NCI-H187 treated with DMSO at 0.1 percent for 48 hours (cell line): ENCODE measurements around the gene ADAM29.
"Not testable (repeated sequence)": the region's sequence is repeated elsewhere in the genome, so short reads cannot be mapped to it uniquely, and the experiment has no call there.

Experiments used
- DNase-seq: peaks from one replicate; lab custom pipeline; 2025; lab: John Stamatoyannopoulos, UW

Gene ADAM29

DNA sequence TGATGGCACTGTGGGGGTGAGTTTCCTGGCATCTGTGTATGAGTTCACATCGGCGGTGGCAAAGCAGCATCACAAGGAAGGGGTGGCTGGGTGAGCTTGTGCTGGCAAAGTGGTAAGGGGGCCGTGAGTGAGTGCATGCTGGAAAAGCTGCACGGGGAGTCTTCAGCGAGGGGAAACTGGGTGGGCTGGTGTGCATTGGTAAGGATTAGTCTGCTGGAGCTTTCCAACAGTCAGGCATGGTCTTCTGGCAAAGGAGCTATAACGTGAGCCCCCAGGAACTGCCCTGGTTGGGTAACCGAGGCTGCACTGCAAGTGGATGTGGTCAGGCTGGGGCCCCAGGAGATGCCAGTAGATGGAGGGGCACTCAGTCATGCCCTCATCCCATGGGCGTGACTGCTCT lies 30.7 kb downstream of the ADAM29 start:
- DNase-seq = no peak

DNA sequence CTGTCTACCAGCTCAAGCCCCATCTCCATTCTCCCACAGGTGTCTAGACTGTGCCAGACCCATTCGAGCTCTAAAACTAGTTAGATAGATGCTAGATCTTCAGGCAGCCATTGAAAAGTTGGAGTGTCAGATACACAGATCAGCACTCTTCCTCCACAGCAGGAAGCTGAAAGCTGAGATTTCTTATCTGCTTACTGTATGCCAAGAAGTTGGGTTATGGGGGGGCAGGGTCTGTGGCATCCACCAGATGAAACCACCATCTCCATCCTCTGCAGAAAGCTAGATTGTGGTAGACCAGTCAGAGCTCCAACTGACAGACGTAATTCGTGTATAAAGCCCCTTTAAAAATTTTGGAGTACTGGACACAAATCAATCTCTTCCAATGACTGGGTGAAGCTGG lies 54.8 kb downstream of the ADAM29 start:
- no peak for DNase-seq

DNA sequence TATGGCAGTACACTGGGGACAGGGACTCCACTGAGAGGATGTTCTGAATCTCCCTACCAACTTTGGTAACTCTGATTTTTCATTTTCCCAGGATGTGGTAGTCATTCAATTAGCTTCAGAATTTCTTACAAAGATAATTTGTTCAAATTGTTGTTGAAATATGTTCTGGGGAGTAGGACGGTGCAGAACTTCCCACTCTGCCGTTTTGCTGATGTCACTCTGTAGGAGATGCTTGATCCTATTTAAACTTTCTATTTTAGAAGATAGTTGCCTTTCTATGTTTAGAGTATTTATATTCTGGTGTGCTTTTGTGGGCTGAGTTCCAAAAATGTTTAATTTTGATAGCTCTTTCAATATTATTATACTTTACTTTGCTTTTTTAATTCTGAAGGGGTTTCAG lies 55.2 kb downstream of the ADAM29 start:
- no peak for DNase-seq

DNA sequence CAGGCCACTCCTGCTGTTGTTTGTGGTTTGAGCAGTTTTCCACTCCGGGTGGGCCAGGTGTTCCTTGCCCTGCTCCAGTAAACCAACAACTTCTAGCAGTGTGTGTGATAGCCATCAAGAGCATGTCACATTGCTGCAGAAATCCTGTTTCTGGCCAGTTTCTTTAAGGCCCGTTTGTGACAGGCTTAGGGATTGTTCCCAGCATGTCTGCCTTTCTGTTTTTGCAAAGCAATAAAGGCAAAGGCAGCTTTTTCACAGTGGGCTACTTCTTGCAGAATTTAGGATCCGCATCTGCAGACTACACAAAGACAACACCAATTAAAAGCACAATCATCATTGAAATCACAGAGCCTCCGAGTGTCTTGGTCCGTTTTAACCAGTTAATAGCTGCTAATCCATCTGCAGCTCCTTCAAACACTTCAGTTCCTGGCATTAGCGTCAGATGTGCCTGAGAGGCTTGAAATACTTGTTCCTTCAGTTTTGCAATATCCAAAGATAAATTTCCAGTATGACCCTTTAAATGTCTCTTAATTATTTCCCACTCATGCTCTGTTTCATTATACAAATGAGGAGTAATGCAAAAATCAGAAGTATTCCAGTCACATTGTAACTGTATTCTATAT lies 65.1 kb downstream of the ADAM29 start:
- DNase-seq = no peak

DNA sequence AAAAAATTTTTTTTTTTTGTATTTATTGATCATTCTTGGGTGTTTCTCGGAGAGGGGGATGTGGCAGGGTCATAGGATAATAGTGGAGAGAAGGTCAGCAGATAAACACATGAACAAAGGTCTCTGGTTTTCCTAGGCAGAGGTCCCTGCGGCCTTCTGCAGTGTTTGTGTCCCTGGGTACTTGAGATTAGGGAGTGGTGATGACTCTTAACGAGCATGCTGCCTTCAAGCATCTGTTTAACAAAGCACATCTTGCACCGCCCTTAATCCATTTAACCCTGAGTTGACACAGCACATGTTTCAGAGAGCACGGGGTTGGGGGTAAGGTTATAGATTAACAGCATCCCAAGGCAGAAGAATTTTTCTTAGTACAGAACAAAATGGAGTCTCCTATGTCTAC lies 65.7 kb downstream of the ADAM29 start:
- not testable (repeated sequence) for DNase-seq

DNA sequence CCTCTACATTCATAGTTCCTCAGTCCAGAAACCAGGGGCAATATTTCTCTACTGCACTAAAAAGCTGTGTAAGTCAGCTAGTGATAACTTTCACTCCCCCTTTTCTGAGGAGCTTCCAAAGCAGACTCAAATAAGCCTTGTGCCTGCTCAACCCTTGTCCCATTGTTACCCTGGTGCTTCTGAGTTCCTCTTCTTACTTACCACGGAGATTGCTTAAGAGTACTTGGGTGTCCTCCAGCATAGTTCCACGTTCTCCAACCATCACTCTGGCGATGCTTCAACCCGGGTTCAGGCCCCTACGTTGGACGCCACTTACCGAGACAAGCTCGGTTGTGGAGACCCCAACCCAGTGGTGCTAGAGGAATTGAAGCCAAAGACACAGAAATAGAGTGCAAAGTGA lies 71.6 kb downstream of the ADAM29 start:
- DNase-seq = no peak

DNA sequence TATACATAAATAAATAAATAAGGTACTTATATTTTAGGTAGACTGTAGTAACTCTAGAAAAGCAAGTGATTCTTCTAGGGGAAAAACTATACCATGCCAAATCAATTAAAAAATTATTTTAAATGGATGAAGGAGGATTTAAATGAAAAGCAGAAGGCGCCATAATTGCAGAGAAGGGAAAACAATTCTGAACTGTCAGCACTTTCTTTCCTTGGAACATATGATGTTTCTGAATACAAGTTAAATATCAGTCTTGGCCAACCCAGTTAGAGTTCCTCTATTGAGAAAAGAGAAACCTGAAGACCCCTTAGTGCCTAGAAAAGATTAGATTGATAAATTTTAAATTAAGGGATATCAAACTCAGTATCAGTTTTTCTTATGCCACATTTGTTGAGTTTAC lies 75.8 kb downstream of the ADAM29 start:
- DNase-seq = no peak

DNA sequence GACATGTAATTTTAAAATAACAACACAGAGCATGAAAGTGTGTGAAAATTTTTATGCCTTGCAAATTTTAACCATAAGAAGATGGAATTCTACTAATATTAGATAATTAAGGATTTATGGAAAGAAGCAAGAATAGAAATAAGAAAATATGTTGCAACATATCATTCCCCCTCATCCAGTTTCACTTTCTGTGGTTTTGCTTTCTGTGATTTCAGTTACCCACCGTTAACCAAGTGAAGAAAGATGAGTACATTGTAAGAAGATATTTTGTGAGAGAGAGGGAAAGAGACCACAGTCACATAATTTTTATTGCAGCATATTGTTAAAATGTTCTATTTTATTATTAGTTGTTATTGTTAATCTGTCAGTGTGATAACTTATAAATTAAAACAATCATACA lies 77.9 kb downstream of the ADAM29 start:
- no peak for DNase-seq

DNA sequence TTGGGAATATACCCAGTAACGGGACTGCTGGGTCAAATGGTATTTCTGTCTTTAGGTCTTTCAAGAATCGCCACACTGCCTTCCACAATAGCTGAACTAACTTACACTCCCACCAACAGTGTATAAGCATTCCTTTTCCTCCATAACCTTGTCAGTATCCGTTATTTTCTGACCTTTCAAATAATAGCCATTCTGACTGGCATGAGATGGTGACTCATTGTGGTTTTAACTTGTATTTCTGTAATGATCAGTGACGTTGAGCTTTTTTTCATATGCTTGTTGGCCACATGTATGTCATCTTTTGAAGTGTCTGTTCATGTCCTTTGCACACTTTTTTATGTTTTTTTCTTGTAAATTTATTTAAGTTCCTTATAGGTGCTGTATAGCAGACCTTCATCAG lies 81.2 kb downstream of the ADAM29 start:
- no peak for DNase-seq

DNA sequence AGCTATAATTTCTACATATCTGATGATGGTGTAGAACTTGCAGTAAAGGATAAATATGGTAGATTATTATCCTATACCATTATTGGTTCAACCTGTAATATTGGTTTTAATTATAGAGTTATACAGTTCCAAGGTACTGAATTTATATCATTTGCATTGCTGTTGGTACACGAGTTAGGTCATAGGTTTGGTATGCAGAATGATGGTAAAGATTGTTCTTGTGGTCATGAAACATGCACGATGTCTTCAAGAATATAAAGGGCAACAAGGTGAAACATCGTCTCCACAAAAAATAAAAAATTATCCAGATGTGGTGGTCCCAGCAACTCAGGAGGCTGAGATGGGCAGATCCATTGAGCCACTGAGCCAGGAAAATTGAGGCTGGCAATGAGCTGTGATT lies 99.6 kb downstream of the ADAM29 start:
- no peak for DNase-seq

DNA sequence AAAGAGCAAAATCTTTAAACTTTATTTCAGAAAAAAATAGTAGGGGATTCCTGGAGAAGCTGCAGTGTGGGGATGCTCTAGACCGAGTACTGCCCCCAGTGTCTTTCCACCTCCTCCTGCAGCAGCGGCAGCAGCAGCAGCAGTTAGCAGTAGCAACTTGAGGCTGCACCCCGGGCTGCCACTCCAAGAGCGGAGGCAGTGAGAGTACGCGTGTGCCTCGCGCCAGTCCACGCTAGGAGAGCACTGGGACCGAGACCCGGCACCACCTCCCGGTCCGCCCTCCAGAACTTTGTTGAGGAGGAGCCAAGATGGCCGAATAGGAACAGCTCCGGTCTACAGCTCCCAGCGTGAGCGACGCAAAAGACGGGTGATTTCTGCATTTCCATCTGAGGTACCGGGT lies 101.3 kb downstream of the ADAM29 start:
- DNase-seq = not testable (repeated sequence)
